Activated CD4-positive, alpha-beta T cell treated with anti-CD3 and anti-CD28 coated beads for 1 hour (primary cell): ENCODE results near the gene ITIH1.

Source experiments
- DNase-seq: peaks from one replicate; pipeline ENCODE4 v3.0.0-alpha.2; 2020

ITIH1 gene

GRCh38 chr3:52791366-52791765, 14.0 kb downstream of the ITIH1 start:
- DNase-seq: no peak

- DNase-seq: no peak
These were observed 14.5 kb downstream of the ITIH1 start for GRCh38 chr3:52791928-52792327.

- no peak for DNase-seq
These were observed 15.0 kb downstream of the ITIH1 start for GRCh38 chr3:52792413-52792812.

GRCh38 chr3:52792961-52793695, 15.7 kb downstream of the ITIH1 start:
- no peak for DNase-seq

DNA sequence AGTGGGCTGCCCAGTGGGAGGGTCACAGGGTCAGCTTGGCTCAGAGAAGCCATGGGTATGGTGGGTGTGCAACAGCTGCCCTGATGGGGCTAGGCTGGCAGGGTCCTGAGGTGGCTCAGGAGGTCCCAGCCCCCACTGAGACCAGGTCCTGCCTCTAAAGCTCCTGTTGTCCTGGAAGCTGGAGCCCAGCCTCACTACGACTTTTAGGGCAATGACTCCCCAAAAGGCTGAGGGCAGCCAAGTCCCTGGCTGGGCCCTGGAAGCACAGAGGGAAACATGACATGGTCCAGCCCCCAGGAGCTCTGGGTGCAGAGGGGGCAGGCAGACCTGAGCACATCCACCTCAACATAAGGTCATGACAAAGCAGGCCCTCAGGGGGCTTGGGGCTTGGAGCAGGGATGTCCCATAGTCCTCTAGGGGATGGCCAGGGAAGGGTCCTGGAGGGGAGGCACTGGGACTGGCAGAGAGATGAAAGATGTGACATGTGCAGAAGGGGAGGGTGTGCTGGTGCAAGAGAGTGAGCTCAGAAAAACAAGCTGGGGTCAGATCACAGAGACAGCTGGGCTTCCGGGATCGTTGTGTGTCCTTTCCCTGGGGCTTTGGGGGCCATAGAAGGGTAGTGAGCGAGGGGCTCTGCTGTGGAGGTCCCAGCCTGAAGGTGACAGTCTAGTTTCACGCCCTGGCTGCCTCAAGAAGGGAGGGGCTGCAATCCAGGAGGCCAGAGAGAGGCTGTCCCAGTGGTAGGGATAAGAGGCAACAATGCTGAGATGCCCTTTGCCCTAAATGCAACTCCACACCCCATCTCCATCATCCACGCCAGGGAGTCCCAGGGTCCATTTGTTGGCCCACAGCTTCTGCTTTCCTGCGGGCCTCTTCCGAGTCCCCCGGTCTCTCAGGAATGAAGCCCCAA, 16.6 kb downstream of the ITIH1 start:
- no peak for DNase-seq

- DNase-seq: no peak
These were observed 17.3 kb downstream of the ITIH1 start, which contains the start of gene ITIH3 for GRCh38 chr3:52794612-52795099. TSS of gene ITIH3 (plus strand) at chr3:52794796. CDS start at chr3:52794804, 8 bp downstream.

DNA sequence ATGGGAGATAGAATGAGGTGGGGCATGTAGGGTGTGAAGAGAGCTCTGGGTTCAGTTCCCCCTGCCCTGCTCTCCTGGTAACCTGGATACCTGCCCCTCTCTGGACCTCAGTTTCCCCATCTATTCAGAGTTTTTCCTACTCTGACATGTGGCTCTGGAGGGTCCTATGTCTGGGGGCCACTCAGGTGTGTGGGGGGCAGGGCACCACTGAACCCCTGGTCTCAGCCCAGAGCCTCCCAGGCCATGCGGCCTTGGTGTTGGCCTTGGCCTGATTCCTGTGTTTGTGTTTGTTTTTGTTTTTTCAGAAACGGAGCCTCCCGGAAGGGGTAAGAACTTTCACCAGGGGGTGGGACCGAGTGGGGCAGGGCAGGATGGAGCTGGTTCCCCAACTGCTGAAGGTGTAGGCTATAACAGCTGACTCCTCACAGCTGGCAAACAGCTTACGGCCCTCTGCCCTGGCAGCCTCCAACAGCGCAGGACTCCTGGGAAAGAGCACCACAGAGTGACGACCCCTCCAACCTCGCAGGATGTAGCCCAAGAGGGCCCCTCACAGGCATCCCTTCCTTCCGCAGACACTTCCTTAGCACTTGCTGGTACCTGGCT, 18.0 kb downstream of the ITIH1 start:
- no peak for DNase-seq

- DNase-seq: no peak
These were observed 19.0 kb downstream of the ITIH1 start for GRCh38 chr3:52796411-52796810.

DNA sequence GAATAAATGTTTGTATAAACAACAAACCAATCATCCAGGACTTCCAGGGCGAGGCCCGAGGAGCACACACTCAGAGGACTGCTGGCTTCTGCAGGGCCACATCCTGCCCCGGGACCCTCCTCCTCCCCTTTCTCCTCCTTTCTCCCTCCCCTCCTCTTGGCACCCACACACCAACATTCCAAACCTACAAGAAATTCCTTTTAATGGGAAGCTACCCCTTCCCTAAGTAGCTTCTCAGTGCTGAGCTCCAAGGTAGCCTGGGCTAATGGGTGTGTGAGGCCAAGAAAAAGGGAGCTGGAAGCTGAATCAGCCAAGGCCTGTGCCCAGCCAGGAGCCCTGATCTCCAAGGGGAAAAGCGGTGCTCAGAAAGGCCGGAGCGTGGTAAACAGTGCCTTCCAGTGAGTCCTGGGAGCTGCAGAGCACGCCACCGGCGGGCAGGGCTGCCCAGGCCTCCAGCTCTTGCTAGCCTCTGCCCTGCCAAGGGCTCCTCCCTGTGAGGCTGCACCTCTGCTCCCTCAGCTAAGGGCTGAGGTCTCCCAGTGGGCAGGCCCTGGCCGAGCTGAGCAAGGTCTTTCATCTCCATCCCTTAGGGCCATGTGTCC, 21.1 kb downstream of the ITIH1 start:
- no peak for DNase-seq

GRCh38 chr3:52798978-52799476, 21.6 kb downstream of the ITIH1 start:
- DNase-seq: no peak

GRCh38 chr3:52800079-52800478, 22.7 kb downstream of the ITIH1 start:
- DNase-seq: no peak

DNA sequence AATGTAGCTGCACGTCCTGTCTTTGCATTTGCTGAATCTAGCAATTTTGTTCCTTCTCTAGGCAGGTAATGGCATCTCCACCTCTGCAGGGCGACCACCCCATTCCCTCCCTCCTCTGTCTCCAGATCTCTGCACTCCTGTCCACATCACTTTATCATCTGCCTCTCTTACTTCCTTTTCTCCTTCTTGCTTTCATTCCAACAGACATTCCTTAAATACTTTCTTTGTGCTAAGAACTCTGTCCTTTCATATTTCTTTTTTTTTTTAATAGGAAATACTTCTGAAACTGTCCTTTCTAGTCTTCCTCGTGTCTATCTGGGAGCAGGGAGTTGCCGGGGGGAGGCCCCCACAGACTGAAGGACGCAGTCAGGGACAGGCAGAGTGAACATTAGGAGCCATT, 24.4 kb downstream of the ITIH1 start:
- DNase-seq: no peak

GRCh38 chr3:52805270-52806039, 28.1 kb downstream of the ITIH1 start:
- no peak for DNase-seq

DNA sequence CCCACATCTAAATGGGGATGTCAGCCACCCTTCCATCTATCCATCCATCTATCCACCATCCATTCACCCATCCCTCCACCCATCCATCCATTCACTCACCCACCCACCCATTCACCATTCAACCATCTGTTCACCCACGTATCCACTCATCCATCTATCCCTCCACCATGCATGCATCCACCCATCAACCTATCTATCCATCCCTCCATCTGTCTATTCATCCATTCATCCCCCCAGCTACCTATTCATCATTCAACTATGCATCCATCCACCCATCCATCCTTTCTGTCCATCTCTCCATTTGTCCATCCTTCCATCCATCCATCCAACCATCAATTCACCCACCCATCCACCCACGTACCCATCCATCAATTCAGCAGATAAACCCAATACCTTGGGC, 31.8 kb downstream of the ITIH1 start:
- DNase-seq: no peak

- no peak for DNase-seq
These were observed 32.4 kb downstream of the ITIH1 start for GRCh38 chr3:52809662-52810377.

- DNase-seq: no peak
These were observed 33.5 kb downstream of the ITIH1 start for GRCh38 chr3:52810923-52811322.

GRCh38 chr3:52811452-52812011, 34.1 kb downstream of the ITIH1 start:
- DNase-seq: no peak

GRCh38 chr3:52813810-52814209, 36.4 kb downstream of the ITIH1 start:
- no peak for DNase-seq

GRCh38 chr3:52816199-52816598, 38.8 kb downstream of the ITIH1 start:
- DNase-seq: no peak

GRCh38 chr3:52816654-52817053, 39.3 kb downstream of the ITIH1 start:
- no peak for DNase-seq

GRCh38 chr3:52817221-52817620, 39.8 kb downstream of the ITIH1 start:
- DNase-seq: no peak
